Fibroblast of peridontal ligament (primary cell): ENCODE measurements around the gene LEF1.
A peak's percentile ranks its signal among the peaks of the same experiment; 100 is the strongest.

Source experiments
- DNase-seq: peaks from one replicate; pipeline ENCODE4 v3.0.0-alpha.2; 2010; ENCODE audit errors: extremely low read depth

The LEF1 gene

GRCh38 chr4:108168671-108169523 lies at the start of gene LEF1:
Gene LEF1, minus strand, starts transcription at chr4:108168932. Its CDS starts 1,165 bp downstream, at chr4:108167767.
- DNase-seq: no peak

DNA sequence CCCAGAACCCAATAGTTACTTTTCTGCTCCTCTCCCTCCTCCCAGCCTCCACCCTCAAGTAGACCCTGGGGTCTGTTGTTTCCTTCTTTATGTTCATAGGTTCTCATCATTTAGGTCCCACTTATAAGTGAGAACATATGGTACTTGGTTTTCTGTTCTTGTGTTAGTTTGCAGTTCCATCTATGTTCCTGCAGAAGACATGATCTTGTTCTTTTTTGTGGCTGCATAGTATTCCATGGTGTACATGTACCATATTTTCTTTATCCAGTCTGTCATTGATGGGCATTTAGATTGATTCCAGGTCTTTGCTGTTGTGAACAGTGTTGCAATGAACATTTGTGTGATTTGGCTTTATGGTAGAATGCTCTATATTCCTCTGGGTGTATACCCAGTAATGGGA lies 47.8 kb upstream of the LEF1 start:
- no peak for DNase-seq

GRCh38 chr4:108215055-108215454 lies 46.3 kb upstream of the LEF1 start:
- no peak for DNase-seq

DNA sequence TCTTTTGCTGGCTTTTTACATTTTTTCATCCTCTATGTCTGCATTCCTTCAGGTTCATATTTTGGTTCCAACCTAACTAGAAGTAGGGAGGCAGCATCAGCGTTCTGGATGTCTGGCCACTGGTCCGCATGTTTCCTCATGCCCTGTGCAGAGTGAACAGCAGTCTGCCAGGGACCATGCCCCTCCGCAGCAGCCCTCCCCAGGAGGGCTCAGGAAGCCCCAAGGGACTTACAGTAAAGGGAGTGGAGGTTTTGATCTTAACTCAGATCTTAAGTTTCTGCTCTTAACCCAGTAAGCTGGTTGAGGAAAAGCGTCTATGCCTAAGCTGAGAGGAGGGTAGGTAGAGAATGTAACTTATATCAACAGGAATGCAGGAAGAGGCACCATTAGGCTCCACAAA lies 45.0 kb upstream of the LEF1 start:
- DNase-seq: no peak

- DNase-seq: no peak
Observed at GRCh38 chr4:108213308-108213707, 44.6 kb upstream of the LEF1 start.

DNA sequence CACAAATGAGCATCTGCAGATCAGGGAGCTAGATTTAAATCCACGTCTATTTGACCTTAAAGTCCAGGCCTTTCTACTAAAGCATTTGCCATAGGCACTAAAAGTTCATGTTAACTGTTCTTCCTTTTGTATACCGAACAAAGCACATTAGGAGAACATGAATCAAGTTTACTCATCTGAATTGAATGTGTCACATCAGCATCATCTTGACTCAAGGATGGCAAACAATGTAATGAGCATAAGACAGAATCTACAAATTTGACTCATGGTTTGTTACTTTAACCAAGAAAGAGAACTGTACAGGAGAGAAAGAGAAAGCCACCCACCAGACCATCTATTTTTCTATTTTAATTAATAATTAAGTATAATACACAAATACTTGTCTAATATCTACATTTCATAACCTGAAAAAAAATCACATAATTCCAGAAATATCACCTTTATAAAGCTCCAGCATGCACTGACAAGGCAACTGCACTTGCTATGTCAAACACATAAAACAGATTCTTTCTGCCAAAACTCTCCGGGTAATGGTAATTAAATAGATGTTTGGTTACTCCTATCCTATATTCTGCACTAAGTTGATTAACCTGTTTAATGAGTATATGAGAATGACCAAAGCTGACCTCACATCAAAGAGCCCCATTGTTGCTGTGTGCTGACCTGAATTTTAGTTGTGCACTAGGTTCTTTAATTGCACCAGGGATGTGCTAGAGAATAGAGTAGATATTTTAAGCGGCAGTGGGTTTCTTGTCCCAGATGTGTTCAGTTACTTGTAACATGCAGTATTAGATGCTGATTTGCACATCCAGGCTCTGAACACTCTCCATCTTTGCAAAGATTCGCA lies 42.5 kb upstream of the LEF1 start:
- DNase-seq: no peak

GRCh38 chr4:108209489-108209888 lies 40.8 kb upstream of the LEF1 start:
- no peak for DNase-seq

DNA sequence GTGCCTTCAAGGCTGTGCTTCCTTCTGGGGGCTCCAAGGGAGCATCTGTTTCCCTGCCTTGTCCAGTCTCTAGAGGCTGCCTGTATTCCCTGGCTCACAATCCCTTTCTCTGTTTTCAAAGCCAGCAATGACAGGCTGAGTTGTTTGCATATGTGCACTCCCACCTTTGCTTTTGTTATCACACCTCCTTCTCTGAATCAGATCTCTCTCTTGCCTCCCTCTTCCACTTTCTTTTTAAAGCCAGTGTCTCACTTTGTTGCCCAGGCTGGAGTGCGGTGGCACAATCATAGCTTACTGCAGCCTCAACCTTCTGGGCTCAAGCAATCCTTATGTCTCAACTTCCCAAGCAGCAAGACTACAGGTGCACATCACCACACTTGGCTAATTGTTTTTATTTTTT lies 37.1 kb upstream of the LEF1 start:
- DNase-seq: no peak

GRCh38 chr4:108204518-108204917 lies 35.8 kb upstream of the LEF1 start:
- no peak for DNase-seq

DNA sequence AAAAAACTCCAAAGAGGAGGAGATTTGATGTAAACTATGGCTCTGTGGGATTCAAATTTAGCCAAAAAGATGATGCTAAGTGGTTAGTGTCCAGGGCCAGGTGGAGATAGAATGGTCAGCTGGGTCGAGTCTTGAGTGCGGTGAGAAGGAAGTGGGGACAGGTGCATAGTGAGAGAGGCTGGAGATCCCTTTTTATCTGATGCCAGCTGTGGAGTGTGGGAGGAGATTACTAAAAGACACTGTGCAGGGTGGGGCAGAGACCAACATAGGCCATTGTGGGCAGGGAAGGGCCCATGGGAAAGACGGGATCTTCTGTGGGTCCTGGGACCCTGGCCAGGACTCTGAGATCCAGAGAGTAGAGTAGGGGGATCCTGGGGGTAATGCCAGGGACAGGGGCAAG lies 34.6 kb upstream of the LEF1 start:
- no peak for DNase-seq

DNA sequence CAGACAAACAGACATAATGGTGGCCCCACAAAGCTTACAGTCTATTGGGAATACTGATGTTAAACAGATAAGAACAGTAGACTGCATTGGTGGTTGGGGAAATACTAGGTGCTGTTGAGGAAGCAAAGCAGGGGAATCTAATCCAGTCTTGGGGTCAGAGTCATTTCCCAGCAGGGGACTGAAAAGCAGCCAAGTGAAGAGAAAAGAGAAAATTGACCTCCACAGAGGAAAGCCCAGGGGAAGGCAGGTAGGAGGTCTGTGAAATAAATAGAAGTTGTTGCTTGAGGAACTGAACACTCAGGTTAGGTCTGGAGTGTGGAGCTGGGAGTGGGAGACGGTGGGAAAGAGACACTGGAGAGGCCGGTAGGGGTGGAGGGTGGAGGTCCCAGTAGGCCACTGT lies 33.0 kb upstream of the LEF1 start:
- DNase-seq: no peak

- DNase-seq: no peak
Observed at GRCh38 chr4:108199881-108200280, 31.1 kb upstream of the LEF1 start.

GRCh38 chr4:108193886-108194672 lies 25.3 kb upstream of the LEF1 start:
- DNase-seq: peak; percentile 77

DNA sequence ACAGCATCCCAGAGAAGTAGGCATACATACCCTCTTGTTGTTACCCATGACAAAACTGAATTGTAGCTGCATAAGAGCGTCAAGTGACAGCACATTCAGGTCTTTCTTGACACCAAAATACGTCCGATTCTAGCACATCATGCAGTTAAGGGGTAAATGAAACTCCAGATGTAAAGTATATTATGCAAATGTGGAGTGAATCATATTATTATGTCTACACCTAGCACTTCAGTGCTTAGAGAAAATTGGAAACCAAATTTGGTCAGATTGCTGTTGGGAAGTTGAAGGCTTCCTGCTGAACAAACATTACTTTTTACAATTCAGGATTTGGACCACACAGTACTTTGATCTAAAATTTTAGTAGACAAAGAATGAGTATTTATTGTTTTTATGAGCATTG lies 24.2 kb upstream of the LEF1 start:
- no peak for DNase-seq

GRCh38 chr4:108192056-108192455 lies 23.3 kb upstream of the LEF1 start:
- no peak for DNase-seq

DNA sequence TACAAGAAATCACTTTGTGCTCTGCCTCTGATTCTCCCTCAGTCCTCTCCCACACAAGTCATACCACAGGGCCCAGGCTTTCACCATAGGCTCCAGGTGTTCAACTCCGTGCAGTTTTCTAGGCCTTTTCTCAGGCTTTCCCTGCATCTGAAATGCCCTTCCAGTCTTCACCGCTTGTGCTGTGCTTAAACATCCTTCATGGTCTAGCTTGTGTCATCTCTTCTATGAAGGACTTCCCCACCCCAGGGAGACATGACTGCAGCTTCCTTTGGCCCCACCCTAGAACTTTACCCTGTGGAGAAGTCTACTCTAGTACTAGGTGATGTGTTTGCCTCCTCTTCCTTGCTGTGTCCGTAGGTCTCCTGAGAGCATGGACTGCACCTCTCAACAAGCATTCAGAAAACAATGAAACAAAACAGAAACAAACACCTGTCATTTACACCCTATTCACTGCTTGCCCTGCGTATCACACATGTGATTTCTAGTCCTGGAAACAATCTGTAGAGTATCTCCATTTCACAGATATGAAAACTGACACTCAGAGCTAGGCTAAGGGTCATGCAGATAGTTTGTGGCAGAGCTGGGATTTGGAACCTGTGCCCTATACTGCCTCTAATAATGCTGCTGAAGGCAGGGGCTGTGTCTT lies 22.7 kb upstream of the LEF1 start:
- DNase-seq: no peak

- no peak for DNase-seq
Observed at GRCh38 chr4:108188770-108189169, 20.0 kb upstream of the LEF1 start.

GRCh38 chr4:108185252-108185651 lies 16.5 kb upstream of the LEF1 start:
- DNase-seq: no peak

- DNase-seq: no peak
Observed at GRCh38 chr4:108184453-108185049, 15.8 kb upstream of the LEF1 start.

- DNase-seq: no peak
Observed at GRCh38 chr4:108181704-108182103, 13.0 kb upstream of the LEF1 start.

- no peak for DNase-seq
Observed at GRCh38 chr4:108180513-108180912, 11.8 kb upstream of the LEF1 start.
